ENCODE data around the gene CATSPERZ. TPM values are rescaled to one million over a fixed set of nuclear protein-coding genes. Genes with fewer than 3 reads are reported as not detected.
"Not testable (repeated sequence)": the region's sequence is repeated elsewhere in the genome, so short reads cannot be mapped to it uniquely, and the experiment has no call there.

Gene CATSPERZ
- total and polyA plus RNA-seq, 2 of the 13 experiments (the other 11 are each of a cell fraction or from before 2014, with no cell fraction given) = 0.22 to 0.48 TPM

DNA sequence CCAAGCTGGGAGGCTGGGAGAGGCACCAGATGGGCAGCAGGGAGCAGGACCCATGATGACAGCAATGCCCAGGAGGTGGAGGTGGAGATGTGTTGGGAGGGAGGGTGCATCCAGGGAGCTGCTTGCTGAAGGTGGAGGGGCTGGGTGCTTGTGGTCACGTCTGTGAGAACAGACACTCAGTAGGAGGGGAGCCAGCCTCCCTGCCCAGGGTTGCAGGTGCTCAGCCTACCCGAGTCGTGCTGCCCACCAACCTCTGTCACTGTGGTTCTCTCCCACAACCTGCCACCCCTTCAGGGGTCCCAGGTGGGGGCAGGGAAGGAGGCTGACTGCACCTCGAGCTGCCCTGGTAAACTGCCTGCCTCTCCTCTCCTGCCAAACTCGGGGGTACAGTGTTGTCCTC, 23.2 kb downstream of the CATSPERZ start:
- ATAC-seq (no peak), DNase-seq (ENCODE audit: low spot score) (no peak), FAIRE-seq (no peak)
- H3K27me3 ChIP-seq (ENCODE audit: control insufficient read depth in 1 of 2, insufficient read depth in 2 of 2, low read length in 2 of 2) = no peaks in the 10 kb centered on the region
- peaks cover 18% of the 10 kb centered on the region for H3K4me1 ChIP-seq (ENCODE audit: insufficient read depth, low read length)
- H3K27ac ChIP-seq (ENCODE audit: extremely low read length, insufficient read depth, low read length) = no peak overlapping the region
- H3K9me3 ChIP-seq (ENCODE audit: low read length) = no peaks in the 10 kb centered on the region
- in situ Hi-C loops (cut with HindIII; ENCODE audit: extremely low pct_ligation_motif_present, low pct_unique_long_range_greater_than_20kb) (no loop called here), intact Hi-C loops (cut with micrococcal nuclease; ENCODE audit: unreplicated experiment) (no loop called here)
- CTCF ChIA-PET (ENCODE audit: low intra/inter-chr PET ratio, low total read pairs) = no interaction called here
- no peak overlapping the region for H3K9ac ChIP-seq (ENCODE audit: insufficient read depth, low read depth, low read length)
- no peak overlapping the region for H3K4me3 ChIP-seq (replicated peaks in 1 of 3; ENCODE audit: insufficient read depth in 1 of 3, low read depth in 2 of 3, low read length in 3 of 3)
- BruUV-seq (replicated peaks) = no TSS peak
- H4K20me1 ChIP-seq (ENCODE audit: insufficient read depth, low read length) = no peaks in the 10 kb centered on the region
- H3K36me3 ChIP-seq (replicated peaks in 1 of 2; ENCODE audit: control insufficient read depth in 1 of 2, insufficient read depth in 2 of 2, low read length in 2 of 2) = peaks cover 1 to 15% of the 10 kb centered on the region in 2 experiments; a peak in 1 of 5 replicates
- no peak overlapping the region for H2AFZ ChIP-seq (ENCODE audit: low read length)
- H3K79me2 ChIP-seq (ENCODE audit: insufficient read depth, low read length) = peaks cover 4% of the 10 kb centered on the region
- TF ChIP-seq, protein P1, sequence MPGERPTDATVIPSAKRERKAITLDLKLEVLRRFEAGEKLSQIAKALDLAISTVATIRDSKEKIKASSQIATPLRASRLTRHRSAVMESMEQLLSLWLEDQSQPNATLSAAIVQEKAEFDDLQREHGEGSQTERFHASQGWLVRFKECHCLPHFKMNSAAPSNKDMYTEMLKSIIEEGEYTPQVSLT (CRISPR knock-in tag; IDR thresholded peaks at IDR 0.05; ENCODE audit: borderline replicate concordance, low read depth) = no peak
- TF ChIP-seq FUBP1 (CRISPR knock-in tag; IDR thresholded peaks at IDR 0.05; ENCODE audit: borderline replicate concordance) = no peak
- 0 out of 2 replicates have a peak, but pooled peaks have one; percentile 23 for TF ChIP-seq POLR2G (IDR thresholded peaks at IDR 0.05; ENCODE audit: low read depth, low read length)
- no peak for TF ChIP-seq ZZZ3 (CRISPR knock-in tag; IDR thresholded peaks at IDR 0.05; ENCODE audit: borderline replicate concordance)
- TF ChIP-seq ARHGAP35 (CRISPR knock-in tag; IDR thresholded peaks at IDR 0.05; ENCODE audit: borderline replicate concordance) = no peak
- no peak for TF ChIP-seq EEA1 (CRISPR knock-in tag; IDR thresholded peaks at IDR 0.05; ENCODE audit: borderline replicate concordance)
- 0 out of 4 replicates have a peak, but pooled peaks of 1 of the 2 experiments have one; percentile 12 for TF ChIP-seq POLR2A (IDR thresholded peaks at IDR 0.05; ENCODE audit: insufficient read depth in 1 of 2, low read depth in 2 of 2, low read length in 2 of 2)
- TF ChIP-seq TEAD3 (CRISPR knock-in tag; optimal IDR thresholded peaks at IDR 0.05; ENCODE audit: borderline replicate concordance) = no peak
- TF ChIP-seq PHF20 (CRISPR knock-in tag; IDR thresholded peaks at IDR 0.05) = no peak
- no peak overlapping the region for H3K4me2 ChIP-seq (ENCODE audit: low read depth, low read length)
- WGBS (ENCODE audit: low lambda C conversion rate) = 61% methylated on average over 4 of the region's 5 CpGs
- POLR2A ChIA-PET = interaction anchor here (0.7 to 1.4 kb wide), 2 partner anchors 8 to 451 kb away, joined by 3 to 6 read pairs; no protein-coding TSS in a partner anchor

DNA sequence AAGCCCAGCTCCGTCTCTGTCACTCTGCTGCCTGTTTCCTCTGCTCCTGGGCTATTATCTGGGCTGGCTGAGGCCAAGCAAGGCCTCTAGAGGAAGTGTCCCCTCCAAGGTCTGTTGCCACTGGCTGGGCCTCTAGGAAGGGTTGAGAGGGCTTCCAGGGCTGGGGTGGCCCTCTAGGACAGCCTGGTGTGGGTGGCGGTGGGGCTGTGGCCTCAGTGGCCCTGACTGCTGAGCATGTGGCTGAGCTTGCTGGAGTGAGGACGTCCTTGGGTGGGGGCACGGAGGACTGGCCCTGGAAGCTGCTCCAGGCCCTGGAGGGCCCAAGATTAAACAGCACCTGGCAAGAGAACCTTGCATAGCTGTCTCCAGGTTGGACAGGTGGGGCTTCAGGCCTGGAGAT, 23.8 kb downstream of the CATSPERZ start:
- Histone ChIP-seq H3K4me1 (ENCODE audit: insufficient read depth, low read length) (peaks cover 15% of the 10 kb centered on the region), H3K36me3 (replicated peaks in 1 of 2; ENCODE audit: control insufficient read depth in 1 of 2, insufficient read depth in 2 of 2, low read length in 2 of 2) (peaks cover 1 to 15% of the 10 kb centered on the region in 2 experiments; a peak in 1 of 5 replicates)
- 80% methylated on average over 3 of the region's 4 CpGs for WGBS (ENCODE audit: low lambda C conversion rate)
- H3K4me3 ChIP-seq (replicated peaks in 1 of 3; ENCODE audit: insufficient read depth in 1 of 3, low read depth in 2 of 3, low read length in 3 of 3); H3K27ac ChIP-seq (ENCODE audit: extremely low read length, insufficient read depth, low read length); FAIRE-seq; H3K27me3 ChIP-seq (ENCODE audit: control insufficient read depth in 1 of 2, insufficient read depth in 2 of 2, low read length in 2 of 2); DNase-seq (ENCODE audit: low spot score); CTCF ChIA-PET (ENCODE audit: low intra/inter-chr PET ratio, low total read pairs); H3K9ac ChIP-seq (ENCODE audit: insufficient read depth, low read depth, low read length); intact Hi-C loops (cut with micrococcal nuclease; ENCODE audit: unreplicated experiment); H3K4me2 ChIP-seq (ENCODE audit: low read depth, low read length); BruUV-seq (replicated peaks); in situ Hi-C loops (cut with HindIII; ENCODE audit: extremely low pct_ligation_motif_present, low pct_unique_long_range_greater_than_20kb); H3K79me2 ChIP-seq (ENCODE audit: insufficient read depth, low read length); H4K20me1 ChIP-seq (ENCODE audit: insufficient read depth, low read length); H2AFZ ChIP-seq (ENCODE audit: low read length); H3K9me3 ChIP-seq (ENCODE audit: low read length): not testable (repeated sequence)
- POLR2A ChIA-PET = interaction anchor here (1.4 kb wide), 1 partner anchor 8 kb away, joined by 6 read pairs; no protein-coding TSS in a partner anchor
- ATAC-seq = peak; percentile 32

All from HepG2 (cell line).